ENCODE measurements around the gene RFX8. TPM values are rescaled to one million over a fixed set of nuclear protein-coding genes. Genes with fewer than 3 reads are reported as not detected.

RFX8 gene
- total RNA-seq, 4 donors from 2014 or later: 0.27 TPM; not detected in 3

DNA sequence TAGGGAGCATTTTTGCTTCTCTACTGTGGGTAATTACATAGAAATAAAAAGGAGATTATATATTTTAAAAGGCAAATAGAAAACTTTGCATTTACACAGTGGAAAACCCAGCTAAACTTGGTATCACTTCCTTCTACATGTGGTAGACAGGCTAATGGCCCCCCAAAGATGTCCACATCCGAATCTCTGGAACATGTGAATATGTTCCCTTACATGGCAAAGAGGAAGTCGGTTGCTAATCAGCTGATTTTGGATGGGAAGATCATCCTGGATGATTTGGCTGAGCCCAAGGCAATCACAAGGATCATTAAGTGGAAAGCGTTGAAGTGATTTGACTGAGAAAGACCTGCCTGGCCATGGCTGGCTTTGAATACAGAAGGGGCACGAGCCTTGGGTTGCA lies 113.8 kb downstream of the RFX8 start:
- no peak for TF ChIP-seq POLR2A (IDR thresholded peaks at IDR 0.05)
- TF ChIP-seq, protein P1, sequence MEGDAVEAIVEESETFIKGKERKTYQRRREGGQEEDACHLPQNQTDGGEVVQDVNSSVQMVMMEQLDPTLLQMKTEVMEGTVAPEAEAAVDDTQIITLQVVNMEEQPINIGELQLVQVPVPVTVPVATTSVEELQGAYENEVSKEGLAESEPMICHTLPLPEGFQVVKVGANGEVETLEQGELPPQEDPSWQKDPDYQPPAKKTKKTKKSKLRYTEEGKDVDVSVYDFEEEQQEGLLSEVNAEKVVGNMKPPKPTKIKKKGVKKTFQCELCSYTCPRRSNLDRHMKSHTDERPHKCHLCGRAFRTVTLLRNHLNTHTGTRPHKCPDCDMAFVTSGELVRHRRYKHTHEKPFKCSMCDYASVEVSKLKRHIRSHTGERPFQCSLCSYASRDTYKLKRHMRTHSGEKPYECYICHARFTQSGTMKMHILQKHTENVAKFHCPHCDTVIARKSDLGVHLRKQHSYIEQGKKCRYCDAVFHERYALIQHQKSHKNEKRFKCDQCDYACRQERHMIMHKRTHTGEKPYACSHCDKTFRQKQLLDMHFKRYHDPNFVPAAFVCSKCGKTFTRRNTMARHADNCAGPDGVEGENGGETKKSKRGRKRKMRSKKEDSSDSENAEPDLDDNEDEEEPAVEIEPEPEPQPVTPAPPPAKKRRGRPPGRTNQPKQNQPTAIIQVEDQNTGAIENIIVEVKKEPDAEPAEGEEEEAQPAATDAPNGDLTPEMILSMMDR (IDR thresholded peaks at IDR 0.05 in 4 of 5, conservative IDR thresholded peaks at IDR 0.05 in 1 of 5): no peak
- Histone ChIP-seq H3K4me1 (no peaks in the 10 kb centered on the region), H3K27ac (no peak overlapping the region), H3K4me3 (no peak overlapping the region), H3K36me3 (no peaks in the 10 kb centered on the region), H3K9me3 (no peaks in the 10 kb centered on the region), H3K27me3 (no peaks in the 10 kb centered on the region)
- ATAC-seq (no peak), DNase-seq (no peak)
- intact Hi-C loops (cut with DNase I; ENCODE audit: low total_unique reads): no loop called here
- in situ Hi-C loops (cut with MboI; ENCODE audit: low sequenced_read_pairs in 4 of 4): no loop called here

DNA sequence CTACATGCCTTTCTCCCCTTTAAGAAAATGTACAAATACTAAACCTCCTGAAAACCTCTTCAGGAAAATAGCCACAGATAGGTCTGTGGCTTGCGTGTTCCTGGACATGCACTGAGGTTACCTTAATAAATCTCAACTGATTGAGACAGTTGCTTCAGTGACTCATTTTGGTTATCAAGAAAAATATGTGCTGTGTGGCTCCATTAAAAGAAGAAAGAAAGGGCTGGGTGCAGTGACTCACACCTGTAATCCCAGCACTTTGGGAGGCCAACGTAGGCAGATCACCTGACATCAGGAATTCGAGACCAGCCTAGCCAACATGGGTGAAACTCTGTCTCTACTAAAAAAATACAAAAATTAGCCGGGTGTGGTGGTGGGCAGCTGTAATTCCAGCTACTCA lies 114.7 kb downstream of the RFX8 start:
- Histone ChIP-seq H3K27ac (no peak overlapping the region), H3K9me3 (no peaks in the 10 kb centered on the region), H3K27me3 (no peaks in the 10 kb centered on the region), H3K4me1 (no peaks in the 10 kb centered on the region), H3K36me3 (no peaks in the 10 kb centered on the region), H3K4me3 (no peak overlapping the region)
- no peak for DNase-seq
- intact Hi-C loops (cut with DNase I; ENCODE audit: low total_unique reads) (no loop called here), in situ Hi-C loops (cut with MboI; ENCODE audit: low sequenced_read_pairs in 4 of 4) (no loop called here)
- no peak for TF ChIP-seq POLR2A (IDR thresholded peaks at IDR 0.05)
- TF ChIP-seq, protein P1 (IDR thresholded peaks at IDR 0.05 in 4 of 5, conservative IDR thresholded peaks at IDR 0.05 in 1 of 5): no peak
- no peak for ATAC-seq

DNA sequence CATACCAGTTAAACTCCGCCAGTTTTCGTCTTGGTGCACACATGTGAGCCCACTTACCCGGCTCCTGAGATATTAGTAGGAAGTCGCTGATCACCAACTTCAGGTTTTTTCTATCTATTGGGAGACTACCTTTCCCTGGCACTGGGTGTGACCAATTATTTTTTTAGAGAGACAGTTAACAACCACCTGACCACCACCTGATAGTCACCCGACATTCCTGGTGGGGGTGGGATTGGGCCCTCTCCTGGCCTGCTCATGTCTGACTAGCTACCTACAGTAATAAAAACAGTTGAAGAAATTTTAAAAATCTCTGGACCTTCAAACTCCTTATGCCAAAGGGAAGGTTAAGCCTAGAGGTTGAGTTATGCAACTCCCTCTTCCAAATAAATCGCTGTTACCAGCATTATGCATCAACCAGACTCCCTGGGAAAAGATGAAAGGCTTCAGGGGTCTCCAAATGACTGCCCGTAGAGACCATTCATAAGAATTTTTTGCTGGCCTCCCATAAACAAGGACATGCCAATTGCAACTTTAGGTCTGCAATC lies 115.4 kb downstream of the RFX8 start:
- ATAC-seq: no peak
- no peak overlapping the region for H3K27ac ChIP-seq
- intact Hi-C loops (cut with DNase I; ENCODE audit: low total_unique reads): no loop called here

DNA sequence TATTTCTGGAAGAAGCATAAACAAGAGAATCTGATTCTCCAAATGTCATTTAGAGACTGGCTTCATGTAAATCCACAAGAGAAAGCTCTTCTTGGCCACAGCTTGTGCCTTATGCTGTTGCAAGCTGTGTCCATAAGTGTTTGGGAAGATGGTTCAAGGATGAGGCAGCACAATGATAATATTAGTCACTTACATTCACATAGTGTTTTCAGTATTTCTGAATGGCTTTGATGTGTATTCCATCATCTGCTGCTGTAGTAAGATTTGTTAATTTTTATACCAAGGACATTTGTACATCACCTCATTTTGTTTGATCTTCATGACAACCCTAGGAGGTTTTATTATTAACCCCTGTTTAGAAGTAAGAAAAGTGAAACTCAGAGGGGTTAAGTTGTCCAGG lies 117.5 kb downstream of the RFX8 start:
- ATAC-seq (no peak), DNase-seq (no peak)
- Histone ChIP-seq H3K4me3 (no peak overlapping the region), H3K27me3 (no peaks in the 10 kb centered on the region), H3K4me1 (no peaks in the 10 kb centered on the region), H3K36me3 (no peaks in the 10 kb centered on the region), H3K27ac (no peak overlapping the region), H3K9me3 (no peaks in the 10 kb centered on the region)
- intact Hi-C loops (cut with DNase I; ENCODE audit: low total_unique reads) (no loop called here), in situ Hi-C loops (cut with MboI; ENCODE audit: low sequenced_read_pairs in 4 of 4) (no loop called here)
- TF ChIP-seq, protein P1 (IDR thresholded peaks at IDR 0.05 in 4 of 5, conservative IDR thresholded peaks at IDR 0.05 in 1 of 5): no peak
- no peak for TF ChIP-seq POLR2A (IDR thresholded peaks at IDR 0.05)

More for the DNA sequence above, 115.4 kb downstream of the RFX8 start:
- no peaks in the 10 kb centered on the region for H3K9me3 ChIP-seq
- TF ChIP-seq POLR2A (IDR thresholded peaks at IDR 0.05): no peak
- TF ChIP-seq, protein P1 (IDR thresholded peaks at IDR 0.05 in 4 of 5, conservative IDR thresholded peaks at IDR 0.05 in 1 of 5): no peak
- in situ Hi-C loops (cut with MboI; ENCODE audit: low sequenced_read_pairs in 4 of 4): no loop called here
- no peak for DNase-seq
- H3K36me3 ChIP-seq: no peaks in the 10 kb centered on the region
- no peak overlapping the region for H3K4me3 ChIP-seq
- no peaks in the 10 kb centered on the region for H3K4me1 ChIP-seq
- H3K27me3 ChIP-seq: no peaks in the 10 kb centered on the region

DNA sequence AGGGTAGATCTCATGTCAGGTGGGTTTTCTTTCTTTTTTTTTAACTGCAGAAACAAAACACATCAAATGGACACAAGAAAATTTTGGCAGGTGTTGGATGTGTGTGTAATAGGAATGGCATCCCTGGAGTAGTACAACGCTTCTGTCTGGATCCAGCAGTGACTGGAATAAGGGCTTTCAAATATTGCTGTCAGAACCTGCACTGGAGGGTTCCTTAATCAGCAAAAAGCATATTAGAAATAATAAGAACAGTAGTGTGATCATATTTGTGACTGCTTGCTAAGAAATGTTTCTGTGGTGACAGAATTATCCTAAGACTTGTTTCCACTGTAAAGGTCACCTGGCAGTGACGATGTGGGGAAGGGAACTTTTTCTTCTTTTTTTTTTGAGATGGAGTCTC lies 118.4 kb downstream of the RFX8 start:
- Histone ChIP-seq H3K4me3 (no peak overlapping the region), H3K36me3 (no peaks in the 10 kb centered on the region), H3K4me1 (no peaks in the 10 kb centered on the region), H3K9me3 (no peaks in the 10 kb centered on the region), H3K27ac (no peak overlapping the region), H3K27me3 (no peaks in the 10 kb centered on the region)
- DNase-seq (no peak), ATAC-seq (no peak)
- intact Hi-C loops (cut with DNase I; ENCODE audit: low total_unique reads) (no loop called here), in situ Hi-C loops (cut with MboI; ENCODE audit: low sequenced_read_pairs in 4 of 4) (no loop called here)
- TF ChIP-seq, protein P1 (IDR thresholded peaks at IDR 0.05 in 4 of 5, conservative IDR thresholded peaks at IDR 0.05 in 1 of 5): no peak
- no peak for TF ChIP-seq POLR2A (IDR thresholded peaks at IDR 0.05)

Data from gastrocnemius medialis (tissue), 4 donors.